PC-9 (cell line): ENCODE measurements around the gene NECTIN1. TPM values are rescaled to one million over a fixed set of nuclear protein-coding genes. Genes with fewer than 3 reads are reported as not detected.

ENCODE experiments used
- BruUV-seq: library from RNA; stranded (reverse); fragments of 400-500 nt; replicated peaks from 2 replicates; lab custom pipeline; 2021; lab: Mats Ljungman, UMichigan
- CTCF ChIA-PET: fragments of 300-600 bp; sonication (Branson Sonifier 250); formaldehyde crosslinking; loops from one replicate; lab custom pipeline; 2022; ENCODE audit warnings: antibody characterized with exemption; lab: Charles Lee
- POLR2A ChIA-PET: fragments of 300-600 bp; sonication (Branson Sonifier 250); formaldehyde crosslinking; loops from one replicate; lab custom pipeline; 2022; ENCODE audit warnings: antibody characterized with exemption; ENCODE audit not compliant: unreplicated experiment; lab: Charles Lee
- DNase-seq, 2 experiments: peaks; one replicate each; pipeline versions ENCODE4 v3.0.0 to v3.0.0-alpha.2; 2015 to 2022; ENCODE audit warnings: mixed read lengths in 1 of 2
- H2AFZ ChIP-seq: fragments of 200-600 bp; sonication (generic); 2 replicates; pipeline ENCODE4 v1.8.1; 2017; ENCODE audit warnings: antibody characterized with exemption
- H3F3A ChIP-seq: fragments of 200-600 bp; sonication (generic); 2 replicates; pipeline ENCODE4 v1.8.1; 2017; ENCODE audit warnings: antibody characterized with exemption, mild to moderate bottlenecking, low read depth; ENCODE audit not compliant: insufficient read depth
- H3K27ac ChIP-seq: fragments of 200-600 bp; sonication (generic); 2 replicates; pipeline ENCODE4 v1.6.1; 2016; ENCODE audit warnings: mixed run types
- H3K27me3 ChIP-seq: fragments of 200-600 bp; sonication (generic); 2 replicates; pipeline ENCODE4 v1.6.1; 2016; ENCODE audit warnings: low read depth, mixed run types; ENCODE audit not compliant: insufficient read depth
- H3K36me3 ChIP-seq: fragments of 200-600 bp; sonication (generic); 2 replicates; pipeline ENCODE4 v1.6.1; 2016; ENCODE audit warnings: low read depth, mixed run types
- H3K4me1 ChIP-seq: fragments of 200-600 bp; sonication (generic); replicated peaks from 2 replicates; pipeline ENCODE4 v1.6.1; 2016; ENCODE audit warnings: mixed run types; ENCODE audit not compliant: insufficient read depth
- H3K4me2 ChIP-seq: fragments of 200-600 bp; sonication (generic); 2 replicates; pipeline ENCODE4 v1.6.1; 2017; ENCODE audit warnings: mixed run types
- H3K4me3 ChIP-seq: fragments of 200-600 bp; sonication (generic); 2 replicates; pipeline ENCODE4 v1.6.1; 2016; ENCODE audit warnings: mixed run types
- H3K79me2 ChIP-seq: fragments of 200-600 bp; sonication (generic); 2 replicates; pipeline ENCODE4 v1.6.1; 2017; ENCODE audit warnings: low read depth, mixed run types
- H3K9me2 ChIP-seq: fragments of 200-600 bp; sonication (generic); 2 replicates; pipeline ENCODE4 v1.8.1; 2017; ENCODE audit warnings: mild to moderate bottlenecking; ENCODE audit not compliant: insufficient read depth
- H3K9me3 ChIP-seq: fragments of 200-600 bp; sonication (generic); 2 replicates; pipeline ENCODE4 v1.8.1; 2016; ENCODE audit warnings: low read depth; ENCODE audit not compliant: insufficient read depth
- H4K20me1 ChIP-seq: fragments of 200-600 bp; sonication (generic); 2 replicates; pipeline ENCODE4 v1.8.1; 2017; ENCODE audit not compliant: insufficient read depth
- EZH2 ChIP-seq: fragments of 200-600 bp; sonication (generic); IDR thresholded peaks from 2 replicates; pipeline ENCODE4 v1.8.0; 2017; ENCODE audit warnings: antibody characterized with exemption, low read depth
- intact Hi-C: fragments of 100-400 bp; cut with micrococcal nuclease; formaldehyde crosslinking; loops from one replicate; pipeline ENCODE4 v1.10.0; 2022; ENCODE audit not compliant: unreplicated experiment
- total RNA-seq: library from RNA; stranded (reverse); gene quantifications from 2 replicates; pipeline ENCODE4 v1.2.3, GENCODE V29; 2021
- TF ChIP-seq, protein P1 (sequence below): fragments of 200-600 bp; sonication (generic); conservative IDR thresholded peaks from 2 replicates; pipeline ENCODE4 v1.6.1; 2017; ENCODE audit warnings: mixed run types, antibody characterized with exemption, mild to moderate bottlenecking, moderate library complexity

The NECTIN1 gene
- total RNA-seq, 1 experiment from 2014 or later, result 17.6 TPM

DNA sequence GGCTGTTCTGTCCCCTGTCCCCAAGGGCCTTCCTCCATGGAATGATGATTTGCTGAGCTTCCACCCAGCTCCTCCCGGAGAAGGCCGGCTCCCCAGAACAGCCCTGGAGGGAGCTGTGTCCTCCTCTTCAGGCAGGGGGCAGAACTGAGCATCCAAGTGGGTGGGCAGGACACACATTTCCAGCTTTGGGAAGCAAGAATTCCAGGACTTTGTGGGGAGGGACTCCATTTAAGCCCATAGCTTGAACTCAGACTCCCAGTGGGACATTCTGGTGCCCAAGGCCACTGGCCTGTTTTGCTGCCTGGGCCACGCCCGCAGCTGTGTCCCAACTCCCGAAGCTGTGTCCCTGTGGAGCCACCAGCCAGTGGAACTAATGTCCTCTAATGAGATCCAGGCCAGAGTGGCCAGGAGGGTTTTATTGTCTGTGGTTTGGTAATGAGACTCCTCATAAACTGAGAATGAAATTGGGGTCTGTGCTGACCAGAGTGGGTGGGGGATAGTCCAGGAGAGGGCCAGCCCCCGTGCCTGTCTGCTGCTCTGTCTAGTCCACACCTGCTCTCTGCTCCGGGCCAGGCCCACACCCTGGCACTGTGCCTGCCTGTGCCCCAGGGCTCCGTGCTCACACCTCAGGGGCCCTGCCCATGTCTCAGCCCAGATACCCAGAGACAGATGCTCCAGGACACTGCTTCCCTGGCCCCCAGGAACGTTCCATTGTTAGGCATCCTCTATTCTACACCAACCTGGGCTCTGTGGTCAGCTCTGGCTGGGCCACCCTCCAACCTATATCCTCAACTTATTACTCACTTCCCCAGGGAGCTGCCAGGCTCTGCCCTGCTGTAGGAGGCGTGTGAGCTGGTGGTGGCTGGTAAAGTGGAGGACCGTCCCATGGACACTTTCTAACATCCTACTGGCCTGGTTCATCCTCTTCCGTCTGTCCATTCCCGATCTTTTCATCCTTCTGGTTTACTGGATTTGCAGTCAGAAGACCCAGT lies 7.6 kb downstream of the NECTIN1 start:
- H3K4me3 ChIP-seq, result no peak overlapping the region
- H3K79me2 ChIP-seq, result peaks cover 23% of the 10 kb centered on the region
- no peaks in the 10 kb centered on the region for H3K9me2 ChIP-seq
- no peak overlapping the region for H2AFZ ChIP-seq
- no peaks in the 10 kb centered on the region for H3K27me3 ChIP-seq
- no peak overlapping the region for H3K4me2 ChIP-seq
- DNase-seq, result peak in 1 of 2 experiments; percentile 19
- H3K36me3 ChIP-seq, result no peaks in the 10 kb centered on the region
- H3K27ac ChIP-seq, result no peak overlapping the region
- no peaks in the 10 kb centered on the region for H3F3A ChIP-seq
- no TSS peak for BruUV-seq
- CTCF ChIA-PET, result no interaction called here
- peaks cover 16% of the 10 kb centered on the region for H3K4me1 ChIP-seq
- TF ChIP-seq, protein P1, sequence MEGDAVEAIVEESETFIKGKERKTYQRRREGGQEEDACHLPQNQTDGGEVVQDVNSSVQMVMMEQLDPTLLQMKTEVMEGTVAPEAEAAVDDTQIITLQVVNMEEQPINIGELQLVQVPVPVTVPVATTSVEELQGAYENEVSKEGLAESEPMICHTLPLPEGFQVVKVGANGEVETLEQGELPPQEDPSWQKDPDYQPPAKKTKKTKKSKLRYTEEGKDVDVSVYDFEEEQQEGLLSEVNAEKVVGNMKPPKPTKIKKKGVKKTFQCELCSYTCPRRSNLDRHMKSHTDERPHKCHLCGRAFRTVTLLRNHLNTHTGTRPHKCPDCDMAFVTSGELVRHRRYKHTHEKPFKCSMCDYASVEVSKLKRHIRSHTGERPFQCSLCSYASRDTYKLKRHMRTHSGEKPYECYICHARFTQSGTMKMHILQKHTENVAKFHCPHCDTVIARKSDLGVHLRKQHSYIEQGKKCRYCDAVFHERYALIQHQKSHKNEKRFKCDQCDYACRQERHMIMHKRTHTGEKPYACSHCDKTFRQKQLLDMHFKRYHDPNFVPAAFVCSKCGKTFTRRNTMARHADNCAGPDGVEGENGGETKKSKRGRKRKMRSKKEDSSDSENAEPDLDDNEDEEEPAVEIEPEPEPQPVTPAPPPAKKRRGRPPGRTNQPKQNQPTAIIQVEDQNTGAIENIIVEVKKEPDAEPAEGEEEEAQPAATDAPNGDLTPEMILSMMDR, result peak; percentile 66
- TF ChIP-seq EZH2, result no peak
- H4K20me1 ChIP-seq, result peaks cover 11% of the 10 kb centered on the region; the same call in 1 of the 2 replicates
- intact Hi-C loops, result no loop called here
- POLR2A ChIA-PET, result no interaction called here
- H3K9me3 ChIP-seq, result no peaks in the 10 kb centered on the region

- H3K27ac ChIP-seq, result no peak overlapping the region
- H3K36me3 ChIP-seq, result no peaks in the 10 kb centered on the region
- POLR2A ChIA-PET, result no interaction called here
- intact Hi-C loops, result no loop called here
- no peaks in the 10 kb centered on the region for H3K9me3 ChIP-seq
- H3F3A ChIP-seq, result no peaks in the 10 kb centered on the region
- CTCF ChIA-PET, result no interaction called here
- TF ChIP-seq, protein P1, result no peak
- no peak for TF ChIP-seq EZH2
- H3K27me3 ChIP-seq, result no peaks in the 10 kb centered on the region
- BruUV-seq, result no TSS peak
- peaks cover 14% of the 10 kb centered on the region; the same call in 1 of the 2 replicates for H3K4me1 ChIP-seq
- DNase-seq, result no peak
- H2AFZ ChIP-seq, result no peak overlapping the region
- no peak overlapping the region for H3K4me2 ChIP-seq
- no peak overlapping the region for H3K4me3 ChIP-seq
- H3K9me2 ChIP-seq, result no peaks in the 10 kb centered on the region
- H3K79me2 ChIP-seq, result peaks cover 12% of the 10 kb centered on the region
- peaks cover 11% of the 10 kb centered on the region; the same call in 1 of the 2 replicates for H4K20me1 ChIP-seq
Observed at GRCh38 chr11:119720311-119720913, 8.6 kb downstream of the NECTIN1 start.

DNA sequence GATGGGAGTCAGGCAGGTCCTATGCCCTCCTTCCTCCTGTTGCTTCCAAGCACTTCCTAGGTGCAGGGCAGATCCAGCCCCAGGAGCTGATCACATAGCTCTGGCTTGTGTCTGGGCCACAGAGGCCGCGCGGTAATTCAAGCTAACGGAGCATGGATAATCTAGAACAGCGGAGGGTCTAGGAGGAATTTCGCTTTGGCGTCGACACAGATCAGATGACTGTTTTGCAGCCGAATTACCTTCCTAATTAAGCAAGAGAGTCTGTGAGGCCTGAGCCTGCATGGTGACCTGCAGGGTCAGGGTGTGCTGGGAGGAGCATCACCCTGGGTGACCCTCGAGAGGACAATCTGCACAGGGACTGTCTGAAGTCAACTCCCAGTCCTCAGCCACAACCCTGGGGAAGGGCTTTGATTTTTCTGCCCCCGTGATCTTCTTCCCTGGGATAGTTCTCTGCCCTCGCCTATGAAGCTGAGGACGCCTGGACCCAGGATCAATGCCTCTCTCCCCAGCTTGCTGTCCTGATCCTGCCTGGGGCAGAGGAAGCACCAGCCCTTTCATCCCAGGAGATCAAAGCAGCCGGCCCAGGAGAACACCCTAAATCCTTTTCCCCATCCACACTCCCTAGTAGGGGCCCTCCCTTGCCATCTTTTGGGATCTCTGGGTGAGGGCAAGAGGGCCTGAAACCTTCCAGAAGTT lies 11.0 kb downstream of the NECTIN1 start:
- CTCF ChIA-PET, result no interaction called here
- H3K4me2 ChIP-seq, result no peak overlapping the region

More for the DNA sequence above, 11.0 kb downstream of the NECTIN1 start:
- H3K27me3 ChIP-seq, result no peaks in the 10 kb centered on the region
- TF ChIP-seq EZH2, result no peak
- TF ChIP-seq, protein P1, result no peak
- H2AFZ ChIP-seq, result no peak overlapping the region
- no peaks in the 10 kb centered on the region for H3K36me3 ChIP-seq
- no TSS peak for BruUV-seq
- intact Hi-C loops, result no loop called here
- H3K4me1 ChIP-seq, result peaks cover 20% of the 10 kb centered on the region; the same call in 1 of the 2 replicates
- no peaks in the 10 kb centered on the region for H3K9me2 ChIP-seq
- POLR2A ChIA-PET, result no interaction called here
- no peaks in the 10 kb centered on the region for H3K9me3 ChIP-seq
- no peaks in the 10 kb centered on the region for H3F3A ChIP-seq
- H4K20me1 ChIP-seq, result peaks cover 16% of the 10 kb centered on the region; the same call in 1 of the 2 replicates
- no peak overlapping the region for H3K4me3 ChIP-seq
- peaks cover 15% of the 10 kb centered on the region; the same call in 1 of the 2 replicates for H3K79me2 ChIP-seq
- H3K27ac ChIP-seq, result no peak overlapping the region
- DNase-seq, result no peak
